Superior temporal gyrus (tissue), 1 donor: ENCODE data around the gene DISP2.
A peak's percentile ranks its signal among the peaks of the same experiment; 100 is the strongest.

Experiments
- DNase-seq: peaks from one replicate; pipeline ENCODE4 v3.0.0-alpha.2; 2016; ENCODE audit errors: extremely low spot score

Gene DISP2

DNA sequence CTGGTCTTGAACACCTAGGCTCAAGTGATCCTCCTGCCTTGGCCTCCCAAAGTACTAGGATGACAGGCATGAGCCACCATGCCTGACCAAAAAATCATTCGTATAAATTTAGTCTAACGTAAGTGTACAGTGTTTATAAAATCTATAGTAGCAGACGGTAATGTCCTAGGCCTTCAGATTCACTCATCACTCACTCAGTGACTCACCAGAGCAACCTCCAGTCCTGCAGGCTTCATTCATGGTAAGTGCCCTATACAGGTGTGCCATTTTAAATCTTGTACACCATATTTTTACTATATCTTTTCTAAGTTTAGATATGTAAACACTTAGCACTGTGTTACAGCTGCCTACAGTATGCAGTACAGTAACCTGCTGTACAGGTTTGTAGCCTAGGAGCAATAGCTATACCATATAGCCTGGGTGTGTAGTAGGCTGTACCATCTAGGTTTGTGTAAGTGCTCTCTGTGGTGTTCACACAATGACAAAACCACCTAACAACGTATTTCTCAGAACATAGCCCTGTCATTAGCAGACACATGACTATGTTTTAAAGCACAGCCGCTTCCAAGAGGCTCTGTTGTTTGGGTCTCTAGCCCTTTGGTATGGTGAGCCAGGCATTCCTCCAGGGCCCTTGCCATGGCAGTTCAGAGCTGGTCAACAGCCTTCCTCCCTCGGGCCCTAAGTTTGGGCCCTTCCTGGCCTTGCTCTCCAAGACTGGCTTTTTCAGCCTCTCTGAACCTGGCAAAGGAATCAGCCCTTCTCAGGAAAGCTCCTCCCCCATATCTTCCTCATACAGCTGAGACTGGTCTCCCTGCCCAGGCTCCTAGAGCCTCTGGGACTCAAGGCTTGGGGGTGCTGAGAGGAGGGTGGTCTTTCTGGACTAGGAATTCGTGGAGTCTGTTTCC, 15.4 kb upstream of the DISP2 start:
- DNase-seq = no peak

DNA sequence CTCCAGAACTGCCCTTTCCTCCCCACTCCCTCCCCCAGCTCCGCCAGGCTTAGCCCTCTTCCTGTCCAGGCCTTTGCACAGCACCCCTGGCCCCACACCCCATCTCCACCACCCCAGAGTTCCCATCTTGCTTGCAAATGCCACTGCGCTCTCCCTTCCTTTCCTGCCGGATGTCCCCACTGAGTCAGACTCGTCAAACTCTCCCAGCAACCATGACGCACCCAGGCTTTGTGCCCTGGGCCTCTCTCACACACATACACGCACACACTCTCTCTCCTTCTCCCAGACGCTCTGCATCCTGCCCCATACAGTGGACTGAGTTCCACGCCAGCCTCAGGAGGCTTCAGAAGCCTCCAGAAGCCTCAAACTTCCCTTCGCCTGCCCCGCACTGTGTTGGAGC, 14.5 kb upstream of the DISP2 start:
- DNase-seq = no peak

DNA sequence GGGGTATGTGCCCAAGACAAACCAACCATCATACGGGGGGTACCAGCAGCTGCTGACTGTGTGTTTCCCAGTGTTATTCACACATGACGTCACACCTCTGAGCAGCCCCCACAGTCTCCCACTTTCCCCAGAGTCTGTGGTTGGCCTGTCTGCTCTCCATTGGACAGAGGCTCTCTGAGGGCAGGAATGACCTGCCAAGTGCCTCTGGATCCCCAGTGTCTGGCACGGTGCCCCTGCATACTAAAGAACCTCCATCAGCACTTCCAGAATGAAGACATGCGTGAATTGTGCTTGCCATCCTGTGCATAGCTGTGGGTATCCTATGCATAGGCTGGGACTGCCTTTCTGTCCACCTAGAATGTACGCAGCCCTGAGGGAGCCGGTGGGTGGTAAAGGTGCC, 13.8 kb upstream of the DISP2 start:
- no peak for DNase-seq

DNA sequence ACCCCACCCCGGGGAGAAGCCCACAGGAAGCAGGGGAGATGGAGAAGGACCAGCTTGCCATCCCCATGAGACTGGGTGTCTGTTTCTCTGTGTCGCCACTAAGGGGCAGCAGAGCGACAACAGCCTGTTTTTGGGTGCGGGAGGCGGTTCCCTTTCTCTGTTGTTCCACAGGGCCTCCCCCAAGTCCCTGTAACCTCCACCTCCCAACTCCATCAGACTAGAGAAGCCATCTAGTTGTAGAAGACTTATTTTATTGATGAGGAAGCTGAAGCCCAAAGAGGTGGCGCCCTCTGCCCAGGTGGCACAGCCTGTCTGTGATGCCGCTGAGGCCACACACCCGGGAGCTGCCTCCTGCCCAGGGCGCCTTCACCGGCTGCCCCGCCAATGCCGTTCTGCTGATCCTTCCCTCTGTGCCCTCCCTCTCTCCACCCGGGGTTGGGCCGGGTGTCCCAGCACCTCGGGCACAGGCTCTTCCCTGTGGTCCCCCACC, 13.3 kb upstream of the DISP2 start:
- peak; percentile 79 for DNase-seq

DNA sequence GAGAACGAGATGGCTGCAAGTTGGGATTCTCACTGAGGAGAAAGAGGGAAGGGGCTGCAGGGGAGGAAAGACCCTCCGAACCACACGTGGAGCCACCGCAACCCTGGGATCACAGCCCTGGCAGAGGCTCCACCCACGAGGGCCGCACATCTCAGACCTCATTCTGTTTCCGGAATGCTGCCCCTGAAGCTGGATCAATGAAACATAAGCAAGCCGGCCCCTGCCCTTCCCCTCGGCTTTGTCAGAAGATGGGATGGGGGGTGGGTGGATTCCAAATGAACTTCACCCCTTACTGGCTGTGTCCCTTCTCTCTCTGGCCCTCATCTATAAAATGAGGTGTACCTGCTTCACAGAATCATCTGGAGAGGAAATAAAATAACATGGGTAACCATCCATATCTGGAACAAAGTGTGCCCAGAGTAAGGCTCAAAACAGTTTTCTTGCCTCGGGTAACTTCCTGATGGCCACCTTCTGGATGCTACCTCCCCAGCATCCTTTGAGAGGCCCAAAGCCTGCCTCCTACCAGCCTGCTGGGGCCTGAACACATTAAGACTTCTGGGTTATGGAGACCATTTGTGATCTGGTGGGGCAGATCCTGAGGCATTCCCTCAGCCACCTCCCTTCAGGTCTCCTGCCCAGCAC, 12.7 kb upstream of the DISP2 start:
- DNase-seq = no peak

DNA sequence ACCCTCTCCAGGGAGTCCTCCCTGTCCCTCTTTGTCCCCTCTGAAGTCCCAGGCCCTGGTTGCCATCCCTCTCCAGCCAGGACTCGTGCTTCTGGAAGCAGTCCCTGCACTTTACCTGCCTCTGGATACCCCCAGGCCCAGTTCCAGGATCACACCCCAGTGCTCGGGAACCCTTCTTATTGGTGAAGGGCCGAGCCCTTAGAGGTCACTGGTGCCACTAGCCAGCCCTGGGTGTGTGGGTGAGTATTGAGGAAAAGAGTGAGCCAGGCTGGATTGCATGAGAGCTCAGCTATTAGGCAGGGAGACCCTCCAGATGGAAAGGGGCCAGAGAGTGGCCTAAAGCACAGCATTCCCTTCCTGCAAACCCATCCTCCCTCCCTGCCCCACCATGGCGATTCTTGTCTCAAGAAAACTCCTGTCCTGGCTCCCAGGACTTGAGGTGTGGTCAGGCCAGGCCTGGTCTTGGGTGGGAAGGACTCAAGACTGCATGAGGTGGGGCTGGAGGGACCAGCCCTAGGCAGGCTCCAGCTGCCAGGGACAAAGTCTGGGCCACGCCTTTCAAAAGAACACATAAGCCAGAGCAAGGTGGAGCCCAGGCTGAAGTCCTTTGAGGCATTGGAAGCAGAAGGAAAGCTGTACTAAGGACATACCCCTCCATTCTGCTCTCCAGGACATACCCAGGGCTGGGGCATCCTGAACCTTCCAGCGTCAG, 12.0 kb upstream of the DISP2 start:
- DNase-seq = no peak

DNA sequence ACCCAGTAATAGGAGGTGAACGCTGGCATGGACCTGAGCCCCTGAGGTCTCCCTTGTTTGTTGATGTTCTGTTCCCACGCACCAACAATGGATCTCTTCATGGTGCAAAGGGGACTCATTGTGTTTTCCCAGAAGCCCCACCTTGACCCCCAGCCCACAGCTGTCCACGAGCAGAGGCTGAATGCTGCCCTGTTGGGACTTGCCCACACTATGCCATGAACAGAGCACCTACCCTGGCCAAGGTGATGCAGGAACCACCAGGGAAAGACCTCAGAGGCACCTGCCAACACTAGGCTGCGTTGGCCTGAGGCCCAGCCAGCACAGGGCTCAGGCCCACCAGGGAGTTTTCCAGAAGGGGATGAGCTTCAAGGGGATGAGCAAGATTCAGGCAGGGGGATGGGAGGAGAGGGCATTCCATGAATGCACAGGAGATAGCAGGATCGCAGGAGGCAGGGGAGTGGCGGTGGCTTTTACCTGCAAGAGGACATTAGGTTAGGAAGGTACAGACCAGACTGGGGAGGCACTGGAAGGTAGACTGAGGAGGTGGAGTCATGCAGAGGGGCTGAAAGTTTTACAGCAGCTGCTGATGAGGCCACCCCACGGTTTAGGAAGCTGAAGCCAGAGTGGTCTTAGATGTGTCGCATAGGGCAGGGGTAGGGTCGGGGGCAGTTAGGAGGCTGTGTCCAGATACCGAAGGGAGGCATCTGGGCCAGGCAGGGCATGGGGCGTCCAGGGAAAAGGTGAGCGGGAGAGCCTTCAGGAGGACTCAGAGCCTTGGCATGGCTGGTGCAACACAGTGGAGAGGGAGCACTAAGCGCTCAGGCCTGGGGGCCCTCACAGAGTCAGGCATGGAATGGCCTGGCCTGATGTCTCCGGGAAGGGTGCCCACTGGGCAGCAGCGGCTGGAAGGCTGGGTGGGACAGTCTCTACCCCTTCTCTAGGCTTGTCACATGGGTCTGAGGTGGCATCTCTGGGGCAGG, 11.2 kb upstream of the DISP2 start:
- no peak for DNase-seq

DNA sequence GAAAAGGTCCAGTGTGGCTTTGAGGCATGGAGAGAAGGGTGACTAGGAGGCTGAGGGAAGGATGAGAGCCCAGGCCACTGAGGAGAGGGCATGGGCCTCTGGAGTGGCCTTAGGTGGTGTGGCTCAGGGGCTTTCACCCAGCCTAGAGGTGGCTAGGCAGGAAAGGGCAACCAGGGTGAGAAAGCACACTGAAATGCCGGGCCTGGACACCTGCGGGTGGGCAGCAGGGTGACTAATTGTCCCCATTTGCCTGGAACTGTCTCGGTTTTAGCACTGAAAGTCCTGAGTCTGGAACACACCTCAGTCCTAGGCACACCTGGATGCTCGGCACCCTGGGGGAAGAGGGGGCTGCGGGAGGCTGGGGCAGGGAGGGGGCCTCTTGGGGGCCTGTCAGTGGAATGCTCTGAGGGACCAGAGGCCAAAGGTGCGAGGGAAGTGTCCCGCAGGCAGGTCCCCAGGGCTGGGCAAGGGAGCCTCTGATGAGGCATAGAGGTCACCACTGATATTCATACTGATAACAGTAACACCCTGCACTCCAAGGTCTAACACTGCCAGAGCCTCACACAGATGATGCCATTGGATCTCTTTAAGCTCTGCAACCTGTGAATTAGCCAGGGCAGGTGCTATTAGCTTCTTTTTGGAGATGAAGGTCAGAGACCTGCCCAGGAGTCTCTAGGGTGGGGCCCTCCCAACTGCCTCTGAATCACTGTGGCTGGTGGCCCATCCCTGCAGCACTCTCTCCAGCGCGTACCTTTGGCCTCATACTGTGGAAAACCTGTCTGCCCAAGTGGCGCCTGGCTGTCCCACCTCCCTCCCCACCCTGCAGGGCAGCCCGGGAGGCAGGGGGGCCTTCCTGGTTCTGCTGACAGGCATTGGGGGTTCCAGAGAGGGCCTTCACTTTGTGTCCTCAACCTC, 10.2 kb upstream of the DISP2 start:
- DNase-seq = no peak

DNA sequence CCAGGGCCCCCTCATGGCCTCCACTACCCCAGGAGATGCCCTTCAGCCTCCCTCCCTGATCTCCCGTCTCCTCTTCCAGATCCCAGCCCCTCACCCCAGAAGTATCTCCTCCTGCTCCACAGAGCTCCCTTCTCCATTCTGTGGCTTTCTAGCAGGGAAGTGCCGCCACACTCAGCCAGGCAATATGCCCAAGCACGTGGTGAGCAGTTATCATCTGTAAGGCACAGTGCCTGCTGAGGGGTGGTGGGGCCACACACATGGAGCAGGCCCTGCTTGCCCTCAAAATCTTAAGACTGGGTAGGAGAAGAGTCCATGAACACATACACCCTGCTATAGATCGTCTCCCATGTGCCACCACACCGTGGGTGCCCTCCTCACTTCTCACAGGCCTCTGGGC, 9.5 kb upstream of the DISP2 start:
- no peak for DNase-seq

DNA sequence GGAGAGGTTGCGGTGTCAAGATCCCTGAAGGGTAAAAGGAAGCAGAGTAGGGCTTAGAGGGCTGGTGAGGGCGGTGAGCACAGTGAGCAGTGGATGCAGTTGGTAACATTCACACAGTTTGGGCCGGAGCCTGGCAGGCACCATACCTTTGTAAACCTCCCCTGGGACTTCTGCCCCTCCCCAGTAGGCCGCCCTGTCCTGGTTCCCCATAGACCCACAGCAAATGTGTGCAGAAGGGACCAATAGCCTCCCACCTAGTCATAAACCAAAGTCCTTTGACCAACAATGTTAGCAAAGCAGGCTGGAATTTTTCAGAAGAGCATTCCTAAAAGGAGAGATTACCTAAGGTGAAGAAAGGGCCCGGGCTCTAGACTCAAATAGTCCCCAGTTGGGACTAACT, 8.9 kb upstream of the DISP2 start:
- DNase-seq = no peak

DNA sequence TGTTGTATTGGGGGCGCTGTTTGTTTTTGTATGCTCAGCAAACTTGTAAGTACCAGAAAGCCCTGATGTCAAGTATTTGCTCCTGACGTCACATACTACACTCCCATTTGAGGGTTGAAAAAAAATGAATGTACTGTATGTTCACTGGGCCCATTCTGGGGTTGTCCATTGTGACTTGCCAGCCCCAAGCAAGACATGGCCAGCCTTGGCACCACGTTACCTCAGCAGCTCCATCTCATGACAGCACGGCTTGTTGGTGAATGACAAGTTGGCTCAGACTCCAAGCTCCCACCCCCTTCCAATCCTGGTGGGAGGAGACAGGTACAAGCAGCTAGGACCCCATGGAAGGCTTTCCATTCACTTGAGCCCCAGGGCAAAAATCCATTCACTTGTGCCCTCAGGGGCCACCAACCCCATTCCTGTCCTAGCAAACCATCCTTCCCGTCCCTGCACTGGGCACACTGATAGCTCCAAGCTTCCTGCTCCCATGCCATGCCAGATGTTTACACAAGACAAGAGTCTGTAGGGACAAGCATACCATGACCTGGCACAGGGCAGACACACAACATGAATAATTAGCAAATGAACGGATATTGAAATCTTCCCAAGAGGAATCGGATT, 5.6 kb upstream of the DISP2 start:
- DNase-seq = no peak

DNA sequence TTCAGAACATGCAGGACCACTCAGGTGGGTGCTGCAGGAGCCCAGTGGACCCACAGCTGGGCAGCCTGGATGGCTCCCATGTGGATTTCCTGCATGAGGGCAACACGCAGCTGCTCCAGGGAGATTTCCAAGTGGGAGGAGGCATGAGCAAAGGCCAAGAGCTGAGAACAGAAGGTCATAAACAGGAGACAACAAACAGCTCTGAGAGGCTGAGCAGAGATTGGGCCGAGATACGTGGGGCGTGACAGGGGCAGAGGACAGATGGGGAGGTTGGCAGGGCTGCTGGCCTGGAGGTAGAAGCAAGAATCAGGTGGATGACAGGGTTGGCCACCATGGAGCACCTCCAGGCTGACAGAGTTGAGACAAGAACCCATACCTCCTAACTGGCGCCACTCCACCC, 4.3 kb upstream of the DISP2 start:
- DNase-seq = no peak

DNA sequence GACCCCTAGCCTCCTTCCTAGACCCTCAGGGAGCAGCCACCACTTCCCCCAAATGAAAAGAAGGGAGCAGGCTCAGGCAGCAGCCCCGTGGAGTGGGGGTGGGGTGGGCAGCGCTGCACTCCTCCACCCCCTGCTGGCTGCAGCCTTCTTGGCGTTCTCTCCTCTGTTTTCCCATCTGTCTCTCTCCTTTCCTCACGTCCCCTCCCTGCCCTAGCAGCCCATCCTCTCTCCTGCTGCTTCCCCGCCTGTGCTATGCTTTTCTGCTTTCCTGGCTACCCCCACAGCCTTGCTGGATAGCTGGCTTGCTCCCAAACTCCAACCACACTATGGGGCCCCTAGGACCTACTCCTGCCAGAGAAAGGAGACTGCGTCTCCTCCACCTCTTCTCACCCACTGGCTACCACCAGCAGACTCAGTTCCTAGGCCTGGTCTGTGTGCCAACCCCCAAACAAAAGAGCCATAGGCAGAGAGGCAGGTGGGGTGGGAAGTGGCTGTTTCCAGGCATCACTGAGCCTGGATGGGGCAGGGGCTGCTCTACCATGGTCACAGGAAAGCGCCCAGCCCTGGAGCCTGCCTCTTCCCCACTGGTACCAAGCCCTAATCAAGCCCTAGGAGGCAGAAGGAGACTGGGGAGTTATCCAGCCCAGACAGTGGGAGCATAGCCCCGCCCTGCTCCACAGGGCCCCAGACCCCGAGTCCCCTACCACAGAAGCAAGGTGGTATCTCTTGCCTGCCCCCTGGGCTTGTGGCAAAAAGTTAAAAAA, 3.4 kb upstream of the DISP2 start:
- peak; percentile 48 for DNase-seq

DNA sequence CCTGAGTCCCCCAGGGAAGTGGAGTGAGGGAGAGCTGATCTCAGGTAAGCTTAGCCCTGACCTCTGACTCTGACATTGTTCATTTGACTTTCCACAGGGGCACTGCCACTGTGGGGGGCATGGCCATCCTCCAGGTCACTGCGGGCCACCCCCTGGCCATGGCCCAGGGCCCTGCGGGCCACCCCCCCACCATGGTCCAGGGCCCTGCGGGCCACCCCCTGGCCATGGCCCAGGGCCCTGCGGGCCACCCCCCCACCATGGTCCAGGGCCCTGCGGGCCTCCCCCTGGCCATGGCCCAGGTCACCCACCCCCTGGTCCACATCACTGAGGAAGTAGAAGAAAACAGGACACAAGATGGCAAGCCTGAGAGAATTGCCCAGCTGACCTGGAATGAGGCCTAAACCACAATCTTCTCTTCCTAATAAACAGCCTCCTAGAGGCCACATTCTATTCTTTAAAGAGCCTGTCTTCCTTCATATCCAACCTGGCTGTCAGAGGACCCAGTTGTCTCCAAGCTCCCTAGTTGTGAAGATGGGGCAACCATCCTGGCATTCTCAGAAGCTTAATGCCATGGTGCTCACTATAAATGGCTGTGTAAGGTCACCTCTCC, 1.9 kb upstream of the DISP2 start:
- no peak for DNase-seq

DNA sequence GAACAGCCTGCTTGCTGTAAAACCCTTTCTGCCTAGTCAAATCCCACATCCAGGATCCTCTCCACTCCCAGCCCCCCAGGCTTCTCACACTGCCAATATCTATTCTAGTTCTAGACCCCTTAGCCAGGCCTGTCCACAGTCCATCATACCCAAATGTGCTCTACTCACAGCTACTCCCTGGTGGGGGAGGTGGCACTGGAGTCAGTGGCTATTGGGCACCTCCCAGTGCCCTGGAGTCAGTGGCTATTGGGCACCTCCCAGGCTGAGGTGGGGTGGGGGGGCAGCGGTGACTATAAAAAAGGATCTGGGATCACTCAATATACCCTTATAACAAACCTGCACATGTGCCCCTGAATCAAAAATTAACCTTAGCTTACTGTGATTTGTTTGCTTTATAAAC, 773 bp upstream of the DISP2 start:
- DNase-seq = no peak

DNA sequence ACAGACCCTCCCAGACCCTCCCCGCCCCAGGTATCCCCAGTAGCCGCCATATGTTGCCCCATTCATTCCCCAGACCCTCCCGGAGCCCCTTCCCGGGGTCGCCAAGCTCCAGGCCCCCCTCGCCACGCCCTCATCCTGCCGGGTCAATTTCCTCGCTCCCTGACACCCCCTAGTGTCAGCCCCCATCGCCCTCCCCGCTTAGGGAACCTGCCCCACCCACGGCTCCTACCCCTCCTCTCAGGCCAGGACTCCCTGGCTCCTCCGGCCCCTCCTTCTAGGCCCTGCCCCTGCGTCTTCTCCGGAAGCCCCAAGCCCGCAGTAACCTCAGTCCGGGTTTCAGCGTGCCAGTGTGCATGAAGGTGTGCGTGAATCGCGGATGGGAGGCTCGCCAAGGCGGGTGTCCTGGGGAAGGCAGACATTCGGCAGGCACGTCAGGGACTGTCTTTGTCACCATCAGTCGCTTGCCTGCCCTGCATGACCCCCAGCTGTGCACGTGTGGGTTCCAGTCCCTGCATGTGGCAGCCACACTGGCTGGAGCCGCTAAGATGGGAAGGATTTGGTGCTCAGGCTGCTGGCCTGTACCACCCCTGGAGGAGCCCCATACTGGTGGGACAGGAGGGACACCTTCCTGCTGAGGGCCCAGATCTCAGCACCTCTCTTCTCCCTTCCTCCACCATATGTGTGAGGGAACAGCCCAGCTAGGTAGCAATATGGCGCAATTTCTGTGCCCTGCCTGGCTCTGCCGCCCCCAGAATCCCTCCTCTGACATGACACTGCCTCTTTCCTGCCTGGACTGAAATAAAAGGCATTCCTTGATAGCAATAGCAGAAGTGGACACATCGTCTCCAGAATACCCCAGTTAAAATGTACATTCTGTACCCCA, 693 bp downstream of the DISP2 start:
- no peak for DNase-seq

DNA sequence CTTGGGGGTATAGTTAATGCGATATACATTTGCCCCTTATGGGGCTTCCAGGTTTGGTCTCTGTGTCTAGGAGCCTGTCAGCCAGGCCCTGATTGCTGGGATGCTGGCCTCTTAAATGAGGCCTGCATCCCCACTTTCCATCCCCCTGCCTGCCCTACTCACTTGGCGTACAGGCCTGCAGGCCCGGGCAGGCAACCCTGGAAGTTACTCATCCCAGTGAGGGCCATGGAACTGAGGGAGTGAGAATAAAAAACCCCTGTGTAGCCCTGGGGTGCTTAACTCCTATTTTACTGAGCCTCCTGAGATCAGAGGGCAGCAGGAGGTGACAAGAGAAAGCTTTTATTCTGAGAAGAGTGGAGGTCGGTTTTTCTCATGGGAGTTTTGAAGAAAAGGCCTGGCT, 2.0 kb downstream of the DISP2 start:
- no peak for DNase-seq

DNA sequence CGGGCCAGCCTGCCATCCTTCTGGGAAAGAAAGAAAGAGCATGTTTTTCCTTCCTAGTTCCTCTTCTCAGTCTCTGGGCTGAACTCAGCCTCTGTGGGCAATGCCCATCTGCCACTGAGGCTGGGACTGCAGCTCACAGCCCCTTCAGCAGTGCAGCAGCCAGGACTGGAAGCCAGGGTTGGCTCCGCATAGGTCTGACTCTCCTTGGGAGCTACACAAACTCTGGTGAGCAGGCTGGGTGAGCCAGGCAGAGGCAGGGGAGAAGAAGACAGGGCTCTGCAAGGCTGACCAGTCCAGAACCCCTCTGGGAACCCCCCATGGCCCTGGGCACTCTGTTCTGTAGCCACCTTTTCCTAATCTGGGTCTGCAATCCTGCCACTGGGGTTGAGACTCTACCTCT, 3.6 kb downstream of the DISP2 start:
- no peak for DNase-seq
